SU-DHL-6 (cell line): ENCODE data around the gene HEXB.

ENCODE experiments used
- H2AFZ ChIP-seq: fragments of 200-600 bp; sonication (generic); 2 replicates; pipeline ENCODE4 v1.6.1; 2014; ENCODE audit warnings: low read depth, mild to moderate bottlenecking, moderate library complexity, mixed read lengths, antibody characterized with exemption, low read length; ENCODE audit not compliant: severe bottlenecking
- H3F3A ChIP-seq: fragments of 200-600 bp; shearing (Covaris generic); 2 replicates; pipeline ENCODE4 v1.6.0; 2016; ENCODE audit warnings: antibody characterized with exemption, mild to moderate bottlenecking; ENCODE audit not compliant: insufficient read depth
- H3K27ac ChIP-seq: fragments of 200-600 bp; sonication (generic); 2 replicates; pipeline ENCODE4 v1.5.1; 2016; ENCODE audit warnings: low read depth, mild to moderate bottlenecking, low read length, moderate library complexity, mixed read lengths
- H3K27me3 ChIP-seq: fragments of 200-600 bp; sonication (generic), shearing (Covaris generic); 2 replicates; pipeline ENCODE4 v1.6.0; 2014; ENCODE audit warnings: mild to moderate bottlenecking, low read length
- H3K36me3 ChIP-seq: fragments of 200-600 bp; sonication (generic); 2 replicates; pipeline ENCODE4 v1.6.1; 2014; ENCODE audit warnings: mild to moderate bottlenecking, low read length, mixed read lengths
- H3K4me2 ChIP-seq: fragments of 300-600, 200-600 bp; shearing (Covaris generic), sonication (generic); 2 replicates; pipeline ENCODE4 v1.6.0; 2014; ENCODE audit warnings: low read length, low read depth, mild to moderate bottlenecking; ENCODE audit not compliant: poor library complexity, severe bottlenecking
- H3K4me3 ChIP-seq: fragments of 200-600 bp; sonication (generic); 2 replicates; pipeline ENCODE4 v1.5.1; 2014; ENCODE audit warnings: antibody characterized with exemption, low read length, mild to moderate bottlenecking, mixed read lengths; ENCODE audit not compliant: insufficient read depth, poor library complexity, severe bottlenecking
- H3K79me2 ChIP-seq: fragments of 200-600 bp; sonication (generic); 2 replicates; pipeline ENCODE4 v1.6.1; 2014; ENCODE audit warnings: mild to moderate bottlenecking, low read length, moderate library complexity; ENCODE audit not compliant: insufficient read depth
- H3K9ac ChIP-seq: fragments of 200-600 bp; sonication (generic); 2 replicates; pipeline ENCODE4 v1.7.0; 2014; ENCODE audit warnings: mild to moderate bottlenecking, low read length
- H3K9me2 ChIP-seq: fragments of 200-600 bp; sonication (generic); replicated peaks from 2 replicates; pipeline ENCODE4 v1.6.1; 2014; ENCODE audit warnings: low read length; ENCODE audit not compliant: insufficient read depth
- H3K9me3 ChIP-seq: fragments of 200-600 bp; sonication (generic); 2 replicates; pipeline ENCODE4 v1.6.1; 2014; ENCODE audit warnings: low read length, mixed read lengths; ENCODE audit not compliant: insufficient read depth
- H4K20me1 ChIP-seq: fragments of 200-600 bp; sonication (generic); 2 replicates; pipeline ENCODE4 v1.6.1; 2014; ENCODE audit warnings: low read depth, mild to moderate bottlenecking, antibody characterized with exemption, low read length, moderate library complexity, mixed read lengths
- EZH2phosphoT487 ChIP-seq: fragments of 200-600 bp; sonication (generic), shearing (Covaris generic); conservative IDR thresholded peaks from 2 replicates; pipeline ENCODE4 v1.6.1; 2018; ENCODE audit warnings: mild to moderate bottlenecking, antibody characterized with exemption, low read length, moderate library complexity, mixed read lengths
- TF ChIP-seq, protein P1 (sequence below): fragments of 200-600 bp; sonication (generic); IDR thresholded peaks from one replicate; pipeline ENCODE4 v1.5.1; 2017; ENCODE audit warnings: antibody characterized with exemption, mild to moderate bottlenecking, low read length, moderate library complexity; ENCODE audit not compliant: insufficient read depth, poor library complexity, severe bottlenecking

HEXB gene

DNA sequence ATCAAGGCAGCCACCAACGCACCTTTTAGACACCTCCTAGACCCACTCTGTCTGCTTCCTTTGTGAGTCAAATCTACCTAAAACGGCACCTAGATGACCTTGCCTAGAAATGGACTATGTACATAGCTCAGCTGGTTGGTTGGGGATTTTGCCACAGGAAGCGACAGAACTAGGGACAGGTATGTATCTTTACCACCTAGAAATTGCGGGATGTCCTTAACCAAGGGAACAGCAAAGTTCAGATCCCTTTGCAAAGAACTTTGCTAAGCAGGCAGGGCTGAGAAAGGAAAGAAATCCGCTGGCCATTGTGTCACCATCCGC, 42.5 kb upstream of the HEXB start:
- H3K9me3 ChIP-seq = no peaks in the 10 kb centered on the region
- no peak overlapping the region for H3K9ac ChIP-seq
- no peaks in the 10 kb centered on the region for H4K20me1 ChIP-seq
- TF ChIP-seq, protein P1, sequence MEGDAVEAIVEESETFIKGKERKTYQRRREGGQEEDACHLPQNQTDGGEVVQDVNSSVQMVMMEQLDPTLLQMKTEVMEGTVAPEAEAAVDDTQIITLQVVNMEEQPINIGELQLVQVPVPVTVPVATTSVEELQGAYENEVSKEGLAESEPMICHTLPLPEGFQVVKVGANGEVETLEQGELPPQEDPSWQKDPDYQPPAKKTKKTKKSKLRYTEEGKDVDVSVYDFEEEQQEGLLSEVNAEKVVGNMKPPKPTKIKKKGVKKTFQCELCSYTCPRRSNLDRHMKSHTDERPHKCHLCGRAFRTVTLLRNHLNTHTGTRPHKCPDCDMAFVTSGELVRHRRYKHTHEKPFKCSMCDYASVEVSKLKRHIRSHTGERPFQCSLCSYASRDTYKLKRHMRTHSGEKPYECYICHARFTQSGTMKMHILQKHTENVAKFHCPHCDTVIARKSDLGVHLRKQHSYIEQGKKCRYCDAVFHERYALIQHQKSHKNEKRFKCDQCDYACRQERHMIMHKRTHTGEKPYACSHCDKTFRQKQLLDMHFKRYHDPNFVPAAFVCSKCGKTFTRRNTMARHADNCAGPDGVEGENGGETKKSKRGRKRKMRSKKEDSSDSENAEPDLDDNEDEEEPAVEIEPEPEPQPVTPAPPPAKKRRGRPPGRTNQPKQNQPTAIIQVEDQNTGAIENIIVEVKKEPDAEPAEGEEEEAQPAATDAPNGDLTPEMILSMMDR = no peak
- TF ChIP-seq EZH2phosphoT487 = no peak
- no peak overlapping the region for H3K4me2 ChIP-seq
- H3K79me2 ChIP-seq = no peaks in the 10 kb centered on the region
- H3F3A ChIP-seq = 0 out of 2 replicates have a peak, but pooled peaks cover 5% of the 10 kb centered on the region
- no peaks in the 10 kb centered on the region for H3K27me3 ChIP-seq
- H3K4me3 ChIP-seq = no peak overlapping the region
- no peak overlapping the region for H2AFZ ChIP-seq
- H3K27ac ChIP-seq = no peak overlapping the region
- H3K9me2 ChIP-seq = no peaks in the 10 kb centered on the region
- H3K36me3 ChIP-seq = no peaks in the 10 kb centered on the region

DNA sequence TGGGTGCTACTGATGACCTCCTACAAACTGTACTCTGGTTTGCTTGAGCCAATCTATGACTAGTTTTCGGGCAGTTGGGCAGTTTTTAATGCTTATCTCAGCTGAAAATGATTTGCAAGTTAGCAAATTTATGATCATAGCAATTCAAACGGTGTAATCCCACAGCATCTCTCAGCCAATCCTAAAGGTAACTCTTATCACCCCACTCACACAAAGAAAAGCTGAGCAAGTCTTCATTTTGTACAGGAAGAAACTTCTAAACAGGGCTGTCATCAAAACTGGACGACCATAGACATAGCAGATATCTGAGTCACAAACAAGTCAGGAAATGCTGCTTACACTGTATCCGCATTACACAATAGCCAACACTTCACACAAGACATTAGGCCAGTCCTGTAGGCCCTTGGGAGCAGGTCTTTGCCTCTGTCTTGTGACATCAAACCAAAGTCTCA, 41.9 kb upstream of the HEXB start:
- TF ChIP-seq EZH2phosphoT487 = no peak
- TF ChIP-seq, protein P1 = no peak
- no peaks in the 10 kb centered on the region for H3K9me3 ChIP-seq
- no peaks in the 10 kb centered on the region for H3K36me3 ChIP-seq
- no peak overlapping the region for H3K4me3 ChIP-seq
- no peaks in the 10 kb centered on the region for H3K27me3 ChIP-seq
- H3K79me2 ChIP-seq = no peaks in the 10 kb centered on the region
- no peaks in the 10 kb centered on the region for H3K9me2 ChIP-seq
- H4K20me1 ChIP-seq = no peaks in the 10 kb centered on the region
- H3K27ac ChIP-seq = no peak overlapping the region
- 0 out of 2 replicates have a peak, but pooled peaks cover 5% of the 10 kb centered on the region for H3F3A ChIP-seq
- H2AFZ ChIP-seq = no peak overlapping the region
- no peak overlapping the region for H3K9ac ChIP-seq
- no peak overlapping the region for H3K4me2 ChIP-seq

DNA sequence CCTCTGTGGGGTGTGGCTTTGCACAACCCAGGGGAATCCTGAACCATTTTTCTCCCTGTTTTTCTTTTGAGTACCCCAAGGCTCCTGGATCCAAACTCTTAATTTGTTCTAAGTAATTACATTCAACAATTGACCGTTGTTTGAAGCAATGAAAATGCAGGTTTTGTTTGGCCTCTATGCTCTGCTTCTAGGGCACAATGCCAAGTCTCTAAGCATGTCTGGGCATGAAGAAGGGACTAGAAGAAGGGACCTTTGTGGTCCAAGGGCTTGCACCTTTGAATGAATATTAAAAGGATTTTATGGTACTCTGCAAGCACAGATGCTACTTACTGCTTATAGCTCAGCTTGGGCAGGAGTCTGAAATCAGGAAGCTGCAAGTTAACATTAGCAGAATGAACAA, 37.9 kb upstream of the HEXB start:
- no peak overlapping the region for H2AFZ ChIP-seq
- no peak overlapping the region for H3K4me2 ChIP-seq

More for the DNA sequence above, 37.9 kb upstream of the HEXB start:
- H3K9me2 ChIP-seq = no peaks in the 10 kb centered on the region
- no peaks in the 10 kb centered on the region for H3F3A ChIP-seq
- H3K27ac ChIP-seq = no peak overlapping the region
- H3K36me3 ChIP-seq = no peaks in the 10 kb centered on the region
- no peaks in the 10 kb centered on the region for H3K27me3 ChIP-seq
- TF ChIP-seq EZH2phosphoT487 = no peak
- TF ChIP-seq, protein P1 = no peak
- H3K9me3 ChIP-seq = no peaks in the 10 kb centered on the region
- H3K9ac ChIP-seq = no peak overlapping the region
- no peaks in the 10 kb centered on the region for H3K79me2 ChIP-seq
- no peaks in the 10 kb centered on the region for H4K20me1 ChIP-seq
- no peak overlapping the region for H3K4me3 ChIP-seq
